GM18873 (cell line): Measurements from ENCODE around the gene HSD11B1.

ENCODE experiments used
- ATAC-seq: cut with Tn5 transposase; IDR thresholded peaks from one replicate; pipeline ENCODE4 v1.9.1; 2021; ENCODE audit warnings: mild to moderate bottlenecking, moderate library complexity, moderate number of reproducible peaks; ENCODE audit not compliant: unreplicated experiment, low FRiP score

Gene HSD11B1

GRCh38 chr1:209723756-209724693, 19.4 kb downstream of the HSD11B1 start:
- ATAC-seq = no peak

DNA sequence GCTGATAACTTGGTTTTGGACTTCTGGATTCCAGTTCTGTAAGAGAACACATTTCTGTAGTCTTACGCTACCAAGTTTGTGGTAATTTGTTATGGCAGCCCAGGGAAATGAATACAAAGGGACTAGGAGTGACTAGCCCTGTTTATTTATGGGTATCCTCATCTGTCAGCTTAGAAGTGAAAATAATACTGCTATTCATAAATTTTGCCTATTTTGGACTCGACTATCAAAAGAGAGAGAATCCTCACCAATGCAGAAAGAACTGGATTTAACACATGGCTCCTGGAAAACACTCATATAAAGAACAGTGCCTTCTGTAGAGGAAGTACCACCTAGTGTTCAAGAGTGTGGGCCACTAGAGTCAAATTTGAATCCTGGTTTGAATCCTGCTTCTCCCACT, 22.6 kb downstream of the HSD11B1 start:
- no peak for ATAC-seq

GRCh38 chr1:209727785-209728184, 23.1 kb downstream of the HSD11B1 start:
- ATAC-seq = no peak

GRCh38 chr1:209728466-209728865, 23.8 kb downstream of the HSD11B1 start:
- no peak for ATAC-seq

- no peak for ATAC-seq
Observed at GRCh38 chr1:209729436-209729835, 24.8 kb downstream of the HSD11B1 start.

- ATAC-seq = no peak
Observed at GRCh38 chr1:209732725-209733124, 28.1 kb downstream of the HSD11B1 start.

- no peak for ATAC-seq
Observed at GRCh38 chr1:209733409-209734192, 29.0 kb downstream of the HSD11B1 start.

GRCh38 chr1:209736490-209737117, 32.0 kb downstream of the HSD11B1 start:
- no peak for ATAC-seq

- ATAC-seq = no peak
Observed at GRCh38 chr1:209737118-209737505, 32.5 kb downstream of the HSD11B1 start.

GRCh38 chr1:209738270-209738669, 33.6 kb downstream of the HSD11B1 start:
- no peak for ATAC-seq

- no peak for ATAC-seq
Observed at GRCh38 chr1:209741193-209741592, 36.5 kb downstream of the HSD11B1 start.

DNA sequence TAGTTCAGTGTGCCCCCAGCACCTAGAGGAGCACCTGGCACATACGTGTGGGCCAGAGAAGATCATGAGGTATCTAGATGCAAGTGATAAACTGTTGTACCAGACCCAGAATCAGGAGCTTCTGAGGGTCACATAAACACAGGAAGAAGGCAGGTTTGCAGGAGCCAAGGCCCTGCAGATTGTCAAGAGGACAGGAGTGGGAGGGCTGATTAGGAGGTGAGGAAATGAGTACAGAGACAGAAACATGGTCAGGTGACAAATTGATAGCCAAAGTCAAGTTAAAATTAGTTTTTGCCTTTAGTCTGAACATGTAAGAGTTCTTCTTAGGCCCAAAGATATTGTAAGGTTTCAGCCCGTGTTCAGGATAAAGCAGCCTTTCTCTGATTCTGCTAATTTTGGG, 37.2 kb downstream of the HSD11B1 start:
- no peak for ATAC-seq

GRCh38 chr1:209742409-209743144, 37.9 kb downstream of the HSD11B1 start:
- ATAC-seq = no peak

DNA sequence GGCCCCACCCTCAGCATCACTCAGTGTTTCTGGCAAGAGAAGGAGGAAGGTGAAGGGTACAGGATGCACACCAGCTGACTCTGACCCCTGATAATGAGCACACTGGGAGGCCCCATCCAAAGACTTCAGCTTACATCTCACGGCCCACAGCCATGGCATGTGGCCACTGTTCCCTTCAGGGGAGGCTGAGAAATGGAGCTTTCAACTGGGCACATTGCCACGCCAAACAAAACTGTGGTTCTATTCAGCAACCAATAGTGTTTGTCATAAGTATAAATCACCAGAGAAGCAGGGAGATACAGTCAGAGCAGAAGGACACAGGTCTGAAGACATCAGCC, 38.5 kb downstream of the HSD11B1 start:
- ATAC-seq = no peak

GRCh38 chr1:209746451-209747165, 42.0 kb downstream of the HSD11B1 start:
- no peak for ATAC-seq

- ATAC-seq = peak; percentile 74
Observed at GRCh38 chr1:209747580-209748262, 43.1 kb downstream of the HSD11B1 start.

DNA sequence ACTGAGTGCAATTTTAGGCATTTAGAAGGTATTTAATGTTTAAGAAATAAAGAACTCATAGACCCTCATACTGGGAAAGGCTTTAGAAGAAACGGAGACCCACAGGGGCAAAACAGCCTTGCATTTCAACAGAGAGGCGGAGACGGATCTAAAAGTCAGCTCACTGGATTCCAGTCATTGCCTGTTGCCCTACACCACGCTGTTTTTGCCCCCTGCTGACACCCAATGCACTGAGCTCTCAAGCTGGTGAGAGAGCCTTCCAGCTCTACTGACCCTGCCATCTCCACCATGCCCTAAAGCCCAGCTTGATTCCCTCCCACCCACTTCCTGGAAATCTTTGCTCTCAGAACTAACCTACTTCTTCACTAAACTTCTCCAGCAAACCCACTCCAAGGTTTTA, 44.0 kb downstream of the HSD11B1 start:
- ATAC-seq = no peak

GRCh38 chr1:209749205-209749604, 44.6 kb downstream of the HSD11B1 start:
- no peak for ATAC-seq

GRCh38 chr1:209749670-209750323, 45.2 kb downstream of the HSD11B1 start:
- ATAC-seq = no peak
